Measurements from ENCODE around the gene CPO.
"Not testable (repeated sequence)": the region's sequence is repeated elsewhere in the genome, so short reads cannot be mapped to it uniquely, and the experiment has no call there.

GRCh38 chr2:206953404-206953803 lies 14.1 kb downstream of the CPO start:
- TF ChIP-seq CTCF, POLR2AphosphoS5 (IDR thresholded peaks at IDR 0.05): not testable (repeated sequence)

All from prostate gland (tissue), 2 donors.